Esophagus squamous epithelium (tissue), 5 donors: Measurements from ENCODE around the gene RBFOX2. TPM values are rescaled to one million over a fixed set of nuclear protein-coding genes. Genes with fewer than 3 reads are reported as not detected.

Experiments
- DNase-seq: peaks from one replicate; lab custom pipeline; 2025; lab: John Stamatoyannopoulos, UW
- H3K27ac ChIP-seq, 4 donors: fragments of 200-600 bp; sonication (generic); one replicate each; pipeline ENCODE4 v1.5.1; 2016 to 2019; ENCODE audit warnings: mild to moderate bottlenecking in 1 of 4
- H3K27me3 ChIP-seq, 4 donors: fragments of 200-600 bp; sonication (generic); 1 replicate in 3 of 4; 2 replicates in 1 of 4; pipeline versions ENCODE4 v1.5.1 to v1.6.0; 2017 to 2021; ENCODE audit warnings: antibody characterized with exemption in 1 of 4
- H3K36me3 ChIP-seq, 3 donors: fragments of 200-600 bp; sonication (generic); one replicate each; pipeline ENCODE4 v1.5.1; 2016 to 2019
- H3K4me1 ChIP-seq, 3 donors: fragments of 200-600 bp; sonication (generic); one replicate each; pipeline ENCODE4 v1.5.1; 2017 to 2019
- H3K4me3 ChIP-seq, 4 donors: fragments of 200-600 bp; sonication (generic); 1 replicate in 3 of 4; 2 replicates in 1 of 4; pipeline ENCODE4 v1.5.1; 2016 to 2019; ENCODE audit warnings: mild to moderate bottlenecking in 2 of 4, moderate library complexity in 1 of 4
- H3K9me3 ChIP-seq, 3 donors: fragments of 200-600 bp; sonication (generic); one replicate each; pipeline ENCODE4 v1.5.1; 2016 to 2019
- CTCF ChIP-seq, 6 experiments: fragments of 450-650 bp in 4 of 6; fragments of 200-600 bp in 2 of 6; sonication (generic) in 2 of 6; IDR thresholded peaks; one replicate each; pipeline ENCODE4 v1.5.1; 2016 to 2019; ENCODE audit warnings: antibody characterized with exemption in 6 of 6, mild to moderate bottlenecking in 4 of 6, moderate library complexity in 4 of 6
- POLR2A ChIP-seq, 4 donors: fragments of 450-650 bp; IDR thresholded peaks; one replicate each; pipeline ENCODE4 v1.6.1; 2017; ENCODE audit warnings: antibody characterized with exemption in 4 of 4, mild to moderate bottlenecking in 4 of 4, moderate library complexity in 3 of 4
- WGBS, 2 donors: methylation state at CpG; one replicate each; pipeline ENCODE4 v1.1.5; 2018; 5-methylcytosine and 5-hydroxymethylcytosine counted together
- intact Hi-C: fragments of 100-400 bp; cut with DNase I; formaldehyde crosslinking; loops from one replicate; pipeline ENCODE4 v1.15.0; 2022
- total RNA-seq, 4 donors: library from RNA; depleted of rRNA; stranded (reverse); fragments of >200 nt; gene quantifications; one replicate each; pipeline ENCODE4 v1.1.0, GENCODE V29; 2016
- donor health status: DM: yes; HTN: yes; CAD: no.

The RBFOX2 gene
- total RNA-seq, 4 donors from 2014 or later = 33.3 to 69.6 (median 46.3) TPM

DNA sequence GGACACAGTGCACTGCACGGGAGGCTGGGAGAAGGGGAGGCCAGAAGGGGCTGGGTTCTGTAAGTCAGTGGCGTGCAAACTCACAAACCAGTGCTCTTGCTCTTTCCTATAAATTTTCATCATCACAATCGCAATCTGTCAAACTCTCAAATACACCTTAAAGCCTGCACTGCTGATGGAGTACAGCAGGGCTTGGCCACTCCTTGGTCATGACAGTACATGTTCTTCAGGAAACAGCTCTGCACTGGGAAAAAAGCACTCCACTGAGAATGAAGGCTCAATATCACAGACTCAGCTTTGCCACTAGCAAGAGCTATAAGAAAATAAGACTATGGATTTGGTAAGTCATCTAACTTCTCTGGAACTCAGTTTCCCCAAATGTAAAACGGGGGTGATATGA lies 111.0 kb downstream of the RBFOX2 start:
- intact Hi-C loops = no loop called here
- peaks cover 24 to 97% (median 67%) of the 10 kb centered on the region in 3 donors for H3K4me1 ChIP-seq

DNA sequence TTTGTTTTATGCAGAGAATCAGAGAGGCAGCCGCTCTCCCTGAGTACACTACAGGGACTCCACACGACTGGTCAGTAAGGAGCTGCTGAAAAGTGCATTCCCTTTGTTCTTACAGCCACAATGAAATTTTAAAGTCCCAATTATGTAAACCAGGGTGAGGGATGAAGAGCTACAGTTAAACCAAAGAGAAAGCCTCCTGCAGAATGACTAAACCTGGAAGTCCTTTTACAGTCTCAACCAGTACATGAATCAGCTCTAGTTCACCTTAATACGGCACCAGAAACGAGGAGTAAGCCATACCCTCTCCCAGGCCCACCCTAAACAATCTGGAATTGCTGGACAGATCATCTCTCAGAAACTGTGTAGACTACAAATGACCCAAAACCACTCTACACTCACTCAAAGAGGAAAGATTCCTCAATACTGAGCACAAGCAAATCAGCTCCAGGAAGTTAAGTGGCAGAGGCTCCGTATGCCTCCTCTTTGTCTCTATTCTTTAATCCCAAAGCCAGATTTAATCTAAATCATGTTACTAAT lies 113.1 kb downstream of the RBFOX2 start:
- no peaks in the 10 kb centered on the region for H3K36me3 ChIP-seq
- 10 to 14% methylated on average over 5 of the region's 5 CpGs for WGBS, 2 donors
- no peak for DNase-seq
- H3K4me3 ChIP-seq = peak overlapping the region in 3 of 4 donors; percentile 38 to 62 (median 43)
- intact Hi-C loops = no loop called here
- peak overlapping the region; percentile 79 to 95 (median 90) for H3K27ac ChIP-seq
- H3K27me3 ChIP-seq = no peaks in the 10 kb centered on the region
- TF ChIP-seq CTCF (IDR thresholded peaks at IDR 0.05) = no peak
- TF ChIP-seq POLR2A (IDR thresholded peaks at IDR 0.05) = no peak
- peaks cover 24 to 96% (median 64%) of the 10 kb centered on the region in 3 donors for H3K4me1 ChIP-seq
- H3K9me3 ChIP-seq = no peaks in the 10 kb centered on the region

More for the DNA sequence above, 111.0 kb downstream of the RBFOX2 start:
- H3K4me3 ChIP-seq = no peak overlapping the region
- H3K27ac ChIP-seq = peak overlapping the region; percentile 68 to 95 (median 86)
- no peaks in the 10 kb centered on the region for H3K9me3 ChIP-seq
- TF ChIP-seq CTCF (IDR thresholded peaks at IDR 0.05) = peak in 2 of 6 experiments; percentile 14 to 31
- TF ChIP-seq POLR2A (IDR thresholded peaks at IDR 0.05) = no peak
- 27 to 69% methylated on average over 4 of the region's 4 CpGs for WGBS, 2 donors
- H3K36me3 ChIP-seq = no peaks in the 10 kb centered on the region
- DNase-seq = no peak
- no peaks in the 10 kb centered on the region for H3K27me3 ChIP-seq

GRCh38 chr22:35914665-35915476 lies 113.8 kb downstream of the RBFOX2 start:
- WGBS, 2 donors = 1 to 2% methylated on average over 9 of the region's 9 CpGs
- Histone ChIP-seq H3K27ac (peak overlapping the region; percentile 79 to 95 (median 90)), H3K9me3 (no peaks in the 10 kb centered on the region), H3K4me1 (peaks cover 24 to 98% (median 71%) of the 10 kb centered on the region in 3 donors), H3K36me3 (no peaks in the 10 kb centered on the region), H3K27me3 (no peaks in the 10 kb centered on the region), H3K4me3 (peak overlapping the region; percentile 10 to 62 (median 40))
- peak in 1 of 4 donors; percentile 17 for TF ChIP-seq POLR2A (IDR thresholded peaks at IDR 0.05)
- no peak for TF ChIP-seq CTCF (IDR thresholded peaks at IDR 0.05)
- intact Hi-C loops = no loop called here
- no peak for DNase-seq

- intact Hi-C loops = no loop called here
- WGBS, 2 donors = 18 to 33% methylated on average over 2 of the region's 2 CpGs
Observed at GRCh38 chr22:35914357-35914664, 114.3 kb downstream of the RBFOX2 start.

More at GRCh38 chr22:35914357-35914664, 114.3 kb downstream of the RBFOX2 start:
- Histone ChIP-seq H3K4me1 (peaks cover 24 to 99% (median 75%) of the 10 kb centered on the region in 3 donors), H3K4me3 (peak overlapping the region in 3 of 4 donors; percentile 38 to 62 (median 43)), H3K9me3 (no peaks in the 10 kb centered on the region), H3K27ac (peak overlapping the region; percentile 79 to 95 (median 90)), H3K36me3 (no peaks in the 10 kb centered on the region), H3K27me3 (no peaks in the 10 kb centered on the region)
- DNase-seq = no peak
- TF ChIP-seq CTCF (IDR thresholded peaks at IDR 0.05) (no peak), POLR2A (IDR thresholded peaks at IDR 0.05) (no peak)
